DOHH2 (cell line): ENCODE measurements around the gene ZMAT5.
A peak's percentile ranks its signal among the peaks of the same experiment; 100 is the strongest.

Experiments
- H3F3A ChIP-seq: fragments of 200-600 bp; sonication (generic), shearing (Covaris generic); 2 replicates; pipeline ENCODE4 v1.6.0; 2016; ENCODE audit warnings: antibody characterized with exemption, mild to moderate bottlenecking; ENCODE audit not compliant: control insufficient read depth, insufficient read depth
- H3K27ac ChIP-seq: fragments of 200-600 bp; sonication (generic); 2 replicates; pipeline ENCODE4 v1.5.1; 2014; ENCODE audit warnings: low read depth, mild to moderate bottlenecking, low read length, moderate library complexity
- H3K27me3 ChIP-seq: fragments of 200-600 bp; sonication (generic); 2 replicates; pipeline ENCODE4 v1.6.1; 2014; ENCODE audit warnings: mild to moderate bottlenecking, low read length, mixed read lengths; ENCODE audit not compliant: control insufficient read depth
- H3K36me3 ChIP-seq: fragments of 200-600 bp; sonication (generic); 2 replicates; pipeline ENCODE4 v1.6.1; 2014; ENCODE audit warnings: mild to moderate bottlenecking, low read length, moderate library complexity, mixed read lengths; ENCODE audit not compliant: control insufficient read depth
- H3K4me1 ChIP-seq: fragments of 200-600 bp; sonication (generic); 2 replicates; pipeline ENCODE4 v1.6.1; 2014; ENCODE audit warnings: mild to moderate bottlenecking, low read length, mixed read lengths; ENCODE audit not compliant: control insufficient read depth
- H3K4me2 ChIP-seq: fragments of 200-600 bp; sonication (generic); 2 replicates; pipeline ENCODE4 v1.6.0; 2014; ENCODE audit warnings: mild to moderate bottlenecking, low read length, moderate library complexity
- H3K4me3 ChIP-seq: fragments of 200-600 bp; sonication (generic); 2 replicates; pipeline ENCODE4 v1.5.1; 2014; ENCODE audit warnings: mild to moderate bottlenecking, low read length, mixed read lengths
- H3K79me2 ChIP-seq: fragments of 200-600 bp; sonication (generic); 2 replicates; pipeline ENCODE4 v1.6.1; 2014; ENCODE audit warnings: mild to moderate bottlenecking, low read length, mixed read lengths; ENCODE audit not compliant: control insufficient read depth
- H3K9me2 ChIP-seq: fragments of 200-600 bp; sonication (generic); replicated peaks from 2 replicates; pipeline ENCODE4 v1.6.1; 2014; ENCODE audit warnings: mild to moderate bottlenecking, low read length, mixed read lengths; ENCODE audit not compliant: control insufficient read depth
- H3K9me3 ChIP-seq: fragments of 200-600 bp; sonication (generic); 2 replicates; pipeline ENCODE4 v1.6.1; 2014; ENCODE audit warnings: antibody characterized with exemption, low read length, mixed read lengths; ENCODE audit not compliant: control insufficient read depth, insufficient read depth
- H4K20me1 ChIP-seq: fragments of 200-600 bp; sonication (generic); 2 replicates; pipeline ENCODE4 v1.6.0; 2014; ENCODE audit warnings: low read depth, mild to moderate bottlenecking, antibody characterized with exemption, low read length, moderate library complexity; ENCODE audit not compliant: control insufficient read depth, insufficient read depth
- EZH2phosphoT487 ChIP-seq: fragments of 200-600 bp; sonication (generic); IDR thresholded peaks from 2 replicates; pipeline ENCODE4 v1.6.1; 2017; ENCODE audit warnings: borderline replicate concordance, mild to moderate bottlenecking, antibody characterized with exemption, low read length, moderate library complexity, mixed read lengths
- TF ChIP-seq, protein P1 (sequence below): fragments of 200-600 bp; sonication (generic); IDR thresholded peaks from one replicate; pipeline ENCODE4 v1.5.1; 2014; ENCODE audit warnings: antibody characterized with exemption, mild to moderate bottlenecking, low read depth, low read length; ENCODE audit not compliant: poor library complexity, severe bottlenecking

ZMAT5 gene

DNA sequence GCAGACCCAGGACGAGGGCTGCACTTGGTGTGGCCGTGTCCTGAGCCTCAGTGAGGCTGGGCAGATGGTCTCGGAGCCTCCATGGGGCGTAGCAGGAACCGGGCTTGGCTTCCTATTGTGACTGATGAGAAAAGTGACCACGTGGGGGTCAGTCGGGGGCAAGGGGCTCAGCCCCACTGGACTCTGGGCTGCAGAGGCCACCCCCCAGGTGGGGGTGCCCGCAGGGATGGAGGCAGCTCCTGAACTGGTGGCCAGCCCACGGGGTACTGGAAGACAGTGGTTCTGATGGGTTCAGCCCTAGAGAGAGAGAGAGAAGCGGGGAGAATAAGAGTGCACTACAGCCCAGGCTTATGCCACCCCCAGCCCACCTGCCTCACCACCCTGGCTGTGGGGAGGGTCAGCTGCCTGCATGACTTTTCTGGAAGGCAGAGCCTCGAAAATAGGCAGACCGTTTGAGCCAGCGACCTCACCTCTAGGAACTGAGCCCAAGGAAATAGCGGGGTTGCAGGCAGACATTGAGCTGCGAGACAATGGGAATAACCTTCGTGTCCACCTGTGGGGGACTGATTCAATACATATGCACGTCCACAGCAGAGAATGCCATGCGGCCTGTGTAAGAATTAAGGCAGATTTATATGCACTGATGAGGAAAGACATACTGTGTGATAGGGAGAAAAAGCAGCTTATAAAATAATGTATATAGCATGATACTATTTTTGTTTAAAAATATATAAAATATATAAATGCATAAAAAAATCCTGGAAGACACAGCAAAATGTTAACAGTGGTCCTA, 35.6 kb downstream of the ZMAT5 start:
- Histone ChIP-seq H3K36me3 (no peaks in the 10 kb centered on the region), H3K9me2 (no peaks in the 10 kb centered on the region), H3K27ac (no peak overlapping the region), H4K20me1 (no peaks in the 10 kb centered on the region), H3K4me3 (no peak overlapping the region), H3K79me2 (no peaks in the 10 kb centered on the region), H3K9me3 (no peaks in the 10 kb centered on the region), H3K4me2 (no peak overlapping the region), H3F3A (no peaks in the 10 kb centered on the region), H3K4me1 (no peaks in the 10 kb centered on the region), H3K27me3 (no peaks in the 10 kb centered on the region)
- TF ChIP-seq, protein P1, sequence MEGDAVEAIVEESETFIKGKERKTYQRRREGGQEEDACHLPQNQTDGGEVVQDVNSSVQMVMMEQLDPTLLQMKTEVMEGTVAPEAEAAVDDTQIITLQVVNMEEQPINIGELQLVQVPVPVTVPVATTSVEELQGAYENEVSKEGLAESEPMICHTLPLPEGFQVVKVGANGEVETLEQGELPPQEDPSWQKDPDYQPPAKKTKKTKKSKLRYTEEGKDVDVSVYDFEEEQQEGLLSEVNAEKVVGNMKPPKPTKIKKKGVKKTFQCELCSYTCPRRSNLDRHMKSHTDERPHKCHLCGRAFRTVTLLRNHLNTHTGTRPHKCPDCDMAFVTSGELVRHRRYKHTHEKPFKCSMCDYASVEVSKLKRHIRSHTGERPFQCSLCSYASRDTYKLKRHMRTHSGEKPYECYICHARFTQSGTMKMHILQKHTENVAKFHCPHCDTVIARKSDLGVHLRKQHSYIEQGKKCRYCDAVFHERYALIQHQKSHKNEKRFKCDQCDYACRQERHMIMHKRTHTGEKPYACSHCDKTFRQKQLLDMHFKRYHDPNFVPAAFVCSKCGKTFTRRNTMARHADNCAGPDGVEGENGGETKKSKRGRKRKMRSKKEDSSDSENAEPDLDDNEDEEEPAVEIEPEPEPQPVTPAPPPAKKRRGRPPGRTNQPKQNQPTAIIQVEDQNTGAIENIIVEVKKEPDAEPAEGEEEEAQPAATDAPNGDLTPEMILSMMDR = no peak

DNA sequence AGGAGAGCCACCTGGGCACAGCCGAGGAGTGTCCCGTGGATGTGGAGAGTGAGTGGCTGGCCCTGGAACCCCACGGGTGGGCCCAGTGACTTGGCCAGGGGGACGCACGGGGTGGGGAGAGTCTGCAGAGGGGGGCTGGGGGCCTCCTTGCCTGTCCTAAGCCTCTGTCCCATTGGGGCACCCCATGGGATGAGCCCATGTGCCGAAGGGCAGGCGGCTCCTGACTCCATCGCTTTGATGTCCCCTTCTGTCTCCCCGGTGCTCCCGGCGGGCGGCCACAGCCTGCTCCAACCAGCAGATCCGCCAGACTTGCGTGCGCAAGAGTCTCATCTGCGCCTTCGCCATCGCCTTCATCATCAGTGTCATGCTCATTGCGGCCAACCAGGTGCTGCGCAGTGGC, 37.6 kb downstream of the ZMAT5 start:
- Histone ChIP-seq H3K4me3 (no peak overlapping the region), H3K4me1 (no peaks in the 10 kb centered on the region), H4K20me1 (no peaks in the 10 kb centered on the region), H3K27me3 (no peaks in the 10 kb centered on the region), H3K9me3 (no peaks in the 10 kb centered on the region), H3K9me2 (no peaks in the 10 kb centered on the region), H3K27ac (no peak overlapping the region), H3F3A (no peaks in the 10 kb centered on the region), H3K79me2 (no peaks in the 10 kb centered on the region), H3K4me2 (no peak overlapping the region), H3K36me3 (no peaks in the 10 kb centered on the region)
- TF ChIP-seq, protein P1 = no peak
- TF ChIP-seq EZH2phosphoT487 = no peak

DNA sequence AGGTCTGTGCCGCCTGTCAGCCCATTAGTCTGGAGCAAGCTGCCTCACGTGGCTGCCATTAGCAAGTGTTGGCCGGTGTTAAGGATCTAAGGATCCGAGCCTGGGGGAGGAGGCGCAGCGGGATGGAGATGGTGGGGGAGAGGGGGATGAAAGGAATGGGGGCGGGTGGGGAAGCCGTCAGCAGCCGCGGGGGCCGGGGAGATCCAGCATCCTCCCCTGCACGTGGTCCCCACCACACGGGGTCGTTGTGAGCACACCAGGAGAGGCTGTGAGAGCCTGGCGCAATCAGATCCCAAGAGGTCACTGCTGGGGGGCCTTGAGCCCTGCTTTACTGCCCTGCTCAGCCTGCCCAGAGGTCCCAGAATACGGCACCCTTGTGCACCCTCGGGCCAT, 39.7 kb downstream of the ZMAT5 start:
- no peaks in the 10 kb centered on the region for H3K9me2 ChIP-seq
- H3K36me3 ChIP-seq = no peaks in the 10 kb centered on the region
- H3K9me3 ChIP-seq = no peaks in the 10 kb centered on the region
- H3F3A ChIP-seq = no peaks in the 10 kb centered on the region
- H3K27ac ChIP-seq = no peak overlapping the region
- no peaks in the 10 kb centered on the region for H3K79me2 ChIP-seq
- no peaks in the 10 kb centered on the region for H4K20me1 ChIP-seq
- H3K4me3 ChIP-seq = no peak overlapping the region
- no peaks in the 10 kb centered on the region for H3K27me3 ChIP-seq
- no peak for TF ChIP-seq EZH2phosphoT487
- TF ChIP-seq, protein P1 = peak; percentile 46
- H3K4me2 ChIP-seq = no peak overlapping the region
- H3K4me1 ChIP-seq = no peaks in the 10 kb centered on the region
